Suprapubic skin (tissue), 4 donors: ENCODE results near the gene GRK2.

Experiments used
- CTCF ChIP-seq, 2 donors: fragments of 200-600 bp in 1 of 2; fragments of 450-650 bp in 1 of 2; sonication (generic) in 1 of 2; IDR thresholded peaks; one replicate each; pipeline ENCODE4 v1.5.1; 2016 to 2019; ENCODE audit warnings: antibody characterized with exemption in 2 of 2, mild to moderate bottlenecking in 1 of 2, moderate library complexity in 1 of 2
- EP300 ChIP-seq: sonication (generic); formaldehyde crosslinking; IDR thresholded peaks from one replicate; pipeline ENCODE4 v1.6.1; 2017; ENCODE audit warnings: antibody characterized with exemption
- POLR2A ChIP-seq, 2 donors: fragments of 450-650 bp; IDR thresholded peaks; one replicate each; pipeline ENCODE4 v1.6.1; 2017; ENCODE audit warnings: antibody characterized with exemption in 2 of 2, mild to moderate bottlenecking in 2 of 2, moderate library complexity in 2 of 2
- POLR2AphosphoS5 ChIP-seq, 3 donors: sonication (generic); formaldehyde crosslinking; IDR thresholded peaks; one replicate each; pipeline ENCODE4 v1.6.1; 2017; ENCODE audit warnings: antibody characterized with exemption in 3 of 3

- no peak for TF ChIP-seq CTCF (IDR thresholded peaks at IDR 0.05)
- TF ChIP-seq POLR2AphosphoS5 (IDR thresholded peaks at IDR 0.05) = no peak
- TF ChIP-seq EP300 = no peak
- no peak for TF ChIP-seq POLR2A (IDR thresholded peaks at IDR 0.05)
Observed at GRCh38 chr11:67227726-67228125, 38.5 kb upstream of the GRK2 start.
